GM12878 (cell line): ENCODE measurements around the gene POLD1.

Experiments used
- EZH2 ChIP-seq: IDR thresholded peaks from 2 replicates; pipeline ENCODE4 v1.6.1; 2012; ENCODE audit warnings: low read depth, mild to moderate bottlenecking, control low read depth, inconsistent platforms, low read length, borderline replicate concordance; ENCODE audit not compliant: control insufficient read depth
- HDAC6 ChIP-seq: fragments of 200-600 bp; sonication (generic); IDR thresholded peaks from one replicate; pipeline ENCODE4 v1.8.0; 2017; ENCODE audit warnings: antibody characterized with exemption; ENCODE audit not compliant: unreplicated experiment
- JUND ChIP-seq: IDR thresholded peaks from 2 replicates; pipeline ENCODE4 v1.6.1; 2012; ENCODE audit warnings: low read depth, mild to moderate bottlenecking, low read length, improper control_type of control experiment, moderate library complexity
- NFYA ChIP-seq: IDR thresholded peaks from 2 replicates; pipeline ENCODE4 v1.6.1; 2011; ENCODE audit warnings: low read depth, mild to moderate bottlenecking, low read length, improper control_type of control experiment, borderline replicate concordance
- POLR2A ChIP-seq: IDR thresholded peaks from 2 replicates; pipeline ENCODE4 v1.6.1; 2011; ENCODE audit warnings: low read depth, mild to moderate bottlenecking, low read length
- YY1 ChIP-seq: IDR thresholded peaks from 2 replicates; pipeline ENCODE4 v1.6.1; 2011; ENCODE audit warnings: low read depth, mild to moderate bottlenecking, low read length
- TF ChIP-seq, protein P1 (sequence below): IDR thresholded peaks from 2 replicates; pipeline ENCODE4 v1.6.1; 2012; ENCODE audit warnings: low read depth, low read length, improper control_type of control experiment
- TF ChIP-seq, protein P2 (sequence below), 3 experiments: IDR thresholded peaks in 2 of 3; conservative IDR thresholded peaks in 1 of 3; 2 replicates each; pipeline ENCODE4 v1.5.1; 2011; ENCODE audit warnings: low read depth in 3 of 3, low read length in 3 of 3, mild to moderate bottlenecking in 3 of 3, control low read depth in 2 of 3, moderate library complexity in 2 of 3, inconsistent platforms in 1 of 3, mixed read lengths in 1 of 3; ENCODE audit not compliant: control insufficient read depth in 2 of 3, insufficient read depth in 1 of 3; ENCODE audit errors: extremely low read depth in 1 of 3
- TF ChIP-seq, protein P3 (sequence below): IDR thresholded peaks from 2 replicates; pipeline ENCODE4 v1.6.1; 2012; ENCODE audit warnings: low read depth, low read length, improper control_type of control experiment
- TF ChIP-seq, protein P4 (sequence below): IDR thresholded peaks from 2 replicates; pipeline ENCODE4 v1.6.1; 2011; ENCODE audit warnings: low read depth, low read length, improper control_type of control experiment, borderline replicate concordance
- TF ChIP-seq, protein P5 (sequence below): IDR thresholded peaks from 2 replicates; pipeline ENCODE4 v1.6.1; 2012; ENCODE audit warnings: mild to moderate bottlenecking, low read depth, low read length
- TF ChIP-seq, protein P6 (sequence below): fragments of 450-650 bp; IDR thresholded peaks from 2 replicates; pipeline ENCODE4 v1.6.1; 2018; ENCODE audit warnings: mild to moderate bottlenecking, low read depth, moderate library complexity; ENCODE audit not compliant: partially characterized antibody
- TF ChIP-seq, protein P7 (sequence below): fragments of 450-650 bp; IDR thresholded peaks from 2 replicates; pipeline ENCODE4 v1.6.1; 2017; ENCODE audit warnings: mild to moderate bottlenecking, moderate library complexity

DNA sequence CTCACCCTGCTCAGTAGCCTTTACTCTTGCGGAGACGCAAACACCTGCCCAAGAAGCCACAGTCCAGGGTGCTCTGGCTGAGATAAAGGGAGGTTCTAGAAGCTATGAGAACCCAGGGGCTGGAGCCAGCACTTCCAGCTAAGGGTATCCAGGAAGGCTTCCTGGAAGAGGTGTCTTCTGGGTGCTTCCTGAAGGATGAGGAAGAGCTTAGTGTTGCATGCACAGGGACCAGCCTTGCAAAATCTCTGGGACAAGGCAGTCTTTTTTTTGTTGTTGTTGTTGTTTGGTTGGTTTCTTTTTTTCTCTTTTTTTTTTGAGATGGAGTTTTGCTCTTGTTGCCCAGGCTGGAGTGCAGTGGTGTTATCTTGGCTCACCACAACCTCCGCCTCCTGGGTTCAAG, 69.1 kb downstream of the POLD1 start:
- no peak for TF ChIP-seq EZH2
- no peak for TF ChIP-seq HDAC6
- TF ChIP-seq, protein P1, sequence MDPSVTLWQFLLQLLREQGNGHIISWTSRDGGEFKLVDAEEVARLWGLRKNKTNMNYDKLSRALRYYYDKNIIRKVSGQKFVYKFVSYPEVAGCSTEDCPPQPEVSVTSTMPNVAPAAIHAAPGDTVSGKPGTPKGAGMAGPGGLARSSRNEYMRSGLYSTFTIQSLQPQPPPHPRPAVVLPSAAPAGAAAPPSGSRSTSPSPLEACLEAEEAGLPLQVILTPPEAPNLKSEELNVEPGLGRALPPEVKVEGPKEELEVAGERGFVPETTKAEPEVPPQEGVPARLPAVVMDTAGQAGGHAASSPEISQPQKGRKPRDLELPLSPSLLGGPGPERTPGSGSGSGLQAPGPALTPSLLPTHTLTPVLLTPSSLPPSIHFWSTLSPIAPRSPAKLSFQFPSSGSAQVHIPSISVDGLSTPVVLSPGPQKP = no peak
- no peak for TF ChIP-seq JUND
- TF ChIP-seq, protein P2, sequence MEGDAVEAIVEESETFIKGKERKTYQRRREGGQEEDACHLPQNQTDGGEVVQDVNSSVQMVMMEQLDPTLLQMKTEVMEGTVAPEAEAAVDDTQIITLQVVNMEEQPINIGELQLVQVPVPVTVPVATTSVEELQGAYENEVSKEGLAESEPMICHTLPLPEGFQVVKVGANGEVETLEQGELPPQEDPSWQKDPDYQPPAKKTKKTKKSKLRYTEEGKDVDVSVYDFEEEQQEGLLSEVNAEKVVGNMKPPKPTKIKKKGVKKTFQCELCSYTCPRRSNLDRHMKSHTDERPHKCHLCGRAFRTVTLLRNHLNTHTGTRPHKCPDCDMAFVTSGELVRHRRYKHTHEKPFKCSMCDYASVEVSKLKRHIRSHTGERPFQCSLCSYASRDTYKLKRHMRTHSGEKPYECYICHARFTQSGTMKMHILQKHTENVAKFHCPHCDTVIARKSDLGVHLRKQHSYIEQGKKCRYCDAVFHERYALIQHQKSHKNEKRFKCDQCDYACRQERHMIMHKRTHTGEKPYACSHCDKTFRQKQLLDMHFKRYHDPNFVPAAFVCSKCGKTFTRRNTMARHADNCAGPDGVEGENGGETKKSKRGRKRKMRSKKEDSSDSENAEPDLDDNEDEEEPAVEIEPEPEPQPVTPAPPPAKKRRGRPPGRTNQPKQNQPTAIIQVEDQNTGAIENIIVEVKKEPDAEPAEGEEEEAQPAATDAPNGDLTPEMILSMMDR (IDR thresholded peaks at IDR 0.05 in 2 of 3, conservative IDR thresholded peaks at IDR 0.05 in 1 of 3; ENCODE audit: control insufficient read depth in 2 of 3, extremely low read depth in 1 of 3, insufficient read depth in 1 of 3, low read depth in 3 of 3, low read length in 3 of 3) = no peak
- no peak for TF ChIP-seq POLR2A
- TF ChIP-seq, protein P3, sequence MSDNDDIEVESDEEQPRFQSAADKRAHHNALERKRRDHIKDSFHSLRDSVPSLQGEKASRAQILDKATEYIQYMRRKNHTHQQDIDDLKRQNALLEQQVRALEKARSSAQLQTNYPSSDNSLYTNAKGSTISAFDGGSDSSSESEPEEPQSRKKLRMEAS = no peak
- TF ChIP-seq, protein P4, sequence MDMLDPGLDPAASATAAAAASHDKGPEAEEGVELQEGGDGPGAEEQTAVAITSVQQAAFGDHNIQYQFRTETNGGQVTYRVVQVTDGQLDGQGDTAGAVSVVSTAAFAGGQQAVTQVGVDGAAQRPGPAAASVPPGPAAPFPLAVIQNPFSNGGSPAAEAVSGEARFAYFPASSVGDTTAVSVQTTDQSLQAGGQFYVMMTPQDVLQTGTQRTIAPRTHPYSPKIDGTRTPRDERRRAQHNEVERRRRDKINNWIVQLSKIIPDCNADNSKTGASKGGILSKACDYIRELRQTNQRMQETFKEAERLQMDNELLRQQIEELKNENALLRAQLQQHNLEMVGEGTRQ = no peak
- TF ChIP-seq, protein P5, sequence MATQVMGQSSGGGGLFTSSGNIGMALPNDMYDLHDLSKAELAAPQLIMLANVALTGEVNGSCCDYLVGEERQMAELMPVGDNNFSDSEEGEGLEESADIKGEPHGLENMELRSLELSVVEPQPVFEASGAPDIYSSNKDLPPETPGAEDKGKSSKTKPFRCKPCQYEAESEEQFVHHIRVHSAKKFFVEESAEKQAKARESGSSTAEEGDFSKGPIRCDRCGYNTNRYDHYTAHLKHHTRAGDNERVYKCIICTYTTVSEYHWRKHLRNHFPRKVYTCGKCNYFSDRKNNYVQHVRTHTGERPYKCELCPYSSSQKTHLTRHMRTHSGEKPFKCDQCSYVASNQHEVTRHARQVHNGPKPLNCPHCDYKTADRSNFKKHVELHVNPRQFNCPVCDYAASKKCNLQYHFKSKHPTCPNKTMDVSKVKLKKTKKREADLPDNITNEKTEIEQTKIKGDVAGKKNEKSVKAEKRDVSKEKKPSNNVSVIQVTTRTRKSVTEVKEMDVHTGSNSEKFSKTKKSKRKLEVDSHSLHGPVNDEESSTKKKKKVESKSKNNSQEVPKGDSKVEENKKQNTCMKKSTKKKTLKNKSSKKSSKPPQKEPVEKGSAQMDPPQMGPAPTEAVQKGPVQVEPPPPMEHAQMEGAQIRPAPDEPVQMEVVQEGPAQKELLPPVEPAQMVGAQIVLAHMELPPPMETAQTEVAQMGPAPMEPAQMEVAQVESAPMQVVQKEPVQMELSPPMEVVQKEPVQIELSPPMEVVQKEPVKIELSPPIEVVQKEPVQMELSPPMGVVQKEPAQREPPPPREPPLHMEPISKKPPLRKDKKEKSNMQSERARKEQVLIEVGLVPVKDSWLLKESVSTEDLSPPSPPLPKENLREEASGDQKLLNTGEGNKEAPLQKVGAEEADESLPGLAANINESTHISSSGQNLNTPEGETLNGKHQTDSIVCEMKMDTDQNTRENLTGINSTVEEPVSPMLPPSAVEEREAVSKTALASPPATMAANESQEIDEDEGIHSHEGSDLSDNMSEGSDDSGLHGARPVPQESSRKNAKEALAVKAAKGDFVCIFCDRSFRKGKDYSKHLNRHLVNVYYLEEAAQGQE = no peak
- TF ChIP-seq NFYA = no peak
- TF ChIP-seq, protein P6, sequence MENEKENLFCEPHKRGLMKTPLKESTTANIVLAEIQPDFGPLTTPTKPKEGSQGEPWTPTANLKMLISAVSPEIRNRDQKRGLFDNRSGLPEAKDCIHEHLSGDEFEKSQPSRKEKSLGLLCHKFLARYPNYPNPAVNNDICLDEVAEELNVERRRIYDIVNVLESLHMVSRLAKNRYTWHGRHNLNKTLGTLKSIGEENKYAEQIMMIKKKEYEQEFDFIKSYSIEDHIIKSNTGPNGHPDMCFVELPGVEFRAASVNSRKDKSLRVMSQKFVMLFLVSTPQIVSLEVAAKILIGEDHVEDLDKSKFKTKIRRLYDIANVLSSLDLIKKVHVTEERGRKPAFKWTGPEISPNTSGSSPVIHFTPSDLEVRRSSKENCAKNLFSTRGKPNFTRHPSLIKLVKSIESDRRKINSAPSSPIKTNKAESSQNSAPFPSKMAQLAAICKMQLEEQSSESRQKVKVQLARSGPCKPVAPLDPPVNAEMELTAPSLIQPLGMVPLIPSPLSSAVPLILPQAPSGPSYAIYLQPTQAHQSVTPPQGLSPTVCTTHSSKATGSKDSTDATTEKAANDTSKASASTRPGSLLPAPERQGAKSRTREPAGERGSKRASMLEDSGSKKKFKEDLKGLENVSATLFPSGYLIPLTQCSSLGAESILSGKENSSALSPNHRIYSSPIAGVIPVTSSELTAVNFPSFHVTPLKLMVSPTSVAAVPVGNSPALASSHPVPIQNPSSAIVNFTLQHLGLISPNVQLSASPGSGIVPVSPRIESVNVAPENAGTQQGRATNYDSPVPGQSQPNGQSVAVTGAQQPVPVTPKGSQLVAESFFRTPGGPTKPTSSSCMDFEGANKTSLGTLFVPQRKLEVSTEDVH = no peak
- no peak for TF ChIP-seq YY1
- TF ChIP-seq, protein P7, sequence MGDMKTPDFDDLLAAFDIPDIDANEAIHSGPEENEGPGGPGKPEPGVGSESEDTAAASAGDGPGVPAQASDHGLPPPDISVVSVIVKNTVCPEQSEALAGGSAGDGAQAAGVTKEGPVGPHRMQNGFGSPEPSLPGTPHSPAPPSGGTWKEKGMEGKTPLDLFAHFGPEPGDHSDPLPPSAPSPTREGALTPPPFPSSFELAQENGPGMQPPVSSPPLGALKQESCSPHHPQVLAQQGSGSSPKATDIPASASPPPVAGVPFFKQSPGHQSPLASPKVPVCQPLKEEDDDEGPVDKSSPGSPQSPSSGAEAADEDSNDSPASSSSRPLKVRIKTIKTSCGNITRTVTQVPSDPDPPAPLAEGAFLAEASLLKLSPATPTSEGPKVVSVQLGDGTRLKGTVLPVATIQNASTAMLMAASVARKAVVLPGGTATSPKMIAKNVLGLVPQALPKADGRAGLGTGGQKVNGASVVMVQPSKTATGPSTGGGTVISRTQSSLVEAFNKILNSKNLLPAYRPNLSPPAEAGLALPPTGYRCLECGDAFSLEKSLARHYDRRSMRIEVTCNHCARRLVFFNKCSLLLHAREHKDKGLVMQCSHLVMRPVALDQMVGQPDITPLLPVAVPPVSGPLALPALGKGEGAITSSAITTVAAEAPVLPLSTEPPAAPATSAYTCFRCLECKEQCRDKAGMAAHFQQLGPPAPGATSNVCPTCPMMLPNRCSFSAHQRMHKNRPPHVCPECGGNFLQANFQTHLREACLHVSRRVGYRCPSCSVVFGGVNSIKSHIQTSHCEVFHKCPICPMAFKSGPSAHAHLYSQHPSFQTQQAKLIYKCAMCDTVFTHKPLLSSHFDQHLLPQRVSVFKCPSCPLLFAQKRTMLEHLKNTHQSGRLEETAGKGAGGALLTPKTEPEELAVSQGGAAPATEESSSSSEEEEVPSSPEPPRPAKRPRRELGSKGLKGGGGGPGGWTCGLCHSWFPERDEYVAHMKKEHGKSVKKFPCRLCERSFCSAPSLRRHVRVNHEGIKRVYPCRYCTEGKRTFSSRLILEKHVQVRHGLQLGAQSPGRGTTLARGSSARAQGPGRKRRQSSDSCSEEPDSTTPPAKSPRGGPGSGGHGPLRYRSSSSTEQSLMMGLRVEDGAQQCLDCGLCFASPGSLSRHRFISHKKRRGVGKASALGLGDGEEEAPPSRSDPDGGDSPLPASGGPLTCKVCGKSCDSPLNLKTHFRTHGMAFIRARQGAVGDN = no peak
